HFFc6 (cell line): ENCODE data around the gene MMS22L. TPM values are rescaled to one million over a fixed set of nuclear protein-coding genes. Genes with fewer than 3 reads are reported as not detected.

Source experiments
- DNase-seq: peaks from one replicate; pipeline ENCODE4 v3.0.0-alpha.2; 2018
- H3K27ac Mint-ChIP-seq: 2 replicates; pipeline ENCODE4 v1.8.0; 2020; ENCODE audit warnings: mild to moderate bottlenecking, mixed read lengths
- H3K27me3 Mint-ChIP-seq: 2 replicates; pipeline ENCODE4 v1.8.0; 2021; ENCODE audit warnings: mild to moderate bottlenecking, moderate library complexity, mixed read lengths; ENCODE audit not compliant: insufficient read depth
- H3K36me3 Mint-ChIP-seq: 2 replicates; pipeline ENCODE4 v1.8.0; 2021; ENCODE audit warnings: low read depth, mixed read lengths
- H3K4me1 Mint-ChIP-seq: 2 replicates; pipeline ENCODE4 v1.8.0; 2020; ENCODE audit warnings: low read depth, mixed read lengths
- H3K4me3 Mint-ChIP-seq: 2 replicates; pipeline ENCODE4 v1.8.0; 2020; ENCODE audit warnings: mild to moderate bottlenecking, moderate library complexity, mixed read lengths
- H3K9me3 Mint-ChIP-seq: 2 replicates; pipeline ENCODE4 v1.8.0; 2020; ENCODE audit warnings: mild to moderate bottlenecking, mixed read lengths
- CTCF ChIP-seq: fragments of 200-600 bp; sonication (generic); IDR thresholded peaks from 2 replicates; pipeline ENCODE4 v1.5.0; 2021; ENCODE audit warnings: antibody characterized with exemption, mild to moderate bottlenecking
- total RNA-seq, 6 experiments: library from RNA; stranded (reverse); fragmentation: NEBNext Ultra II Directional; extraction: Animal tissue kit (Norgen Biotek cat#: 25700); gene quantifications; 2 replicates in 1 of 6; 3 replicates in 5 of 6; pipeline ENCODE4 v1.2.3, GENCODE V29; 2021

Gene MMS22L
- total RNA-seq, 6 experiments from 2014 or later = 6.2 to 15.7 (median 13.6) TPM

DNA sequence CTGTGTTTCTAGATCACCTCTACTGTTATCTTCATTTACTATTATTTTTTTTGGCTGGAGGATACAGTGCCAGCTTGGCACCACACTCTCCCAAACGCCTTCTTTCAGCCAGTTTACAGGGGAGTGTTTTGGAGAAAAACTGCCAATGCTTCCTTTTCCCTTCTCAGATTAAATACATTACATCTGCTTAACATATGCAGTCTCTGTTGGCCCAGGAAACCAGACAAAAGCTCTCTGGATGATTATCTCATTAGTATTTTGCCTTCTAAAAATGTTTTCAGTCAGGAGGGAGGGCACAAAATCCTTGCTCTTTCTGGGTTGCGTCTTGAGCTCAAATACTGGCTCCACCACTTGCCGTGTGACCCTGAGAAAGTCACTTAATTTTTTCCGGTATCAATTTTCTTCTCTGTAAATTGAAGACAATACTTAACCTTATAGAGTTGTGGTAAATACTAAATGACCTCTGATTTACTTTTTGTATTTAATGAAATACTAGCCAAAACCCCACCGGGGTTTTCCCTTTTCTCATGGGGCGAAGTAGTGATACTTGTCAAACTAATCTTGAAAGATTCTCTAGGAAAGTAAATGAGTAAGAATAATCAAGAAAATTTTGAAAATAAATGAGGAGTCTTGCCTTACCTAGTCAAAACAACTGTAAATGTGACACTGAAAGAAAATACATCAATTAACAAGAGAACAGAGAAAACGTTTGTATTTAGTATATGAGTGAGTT lies 146.2 kb downstream of the MMS22L start:
- Mint-ChIP-seq H3K27ac (no peak overlapping the region), H3K27me3 (no peaks in the 10 kb centered on the region), H3K4me1 (no peaks in the 10 kb centered on the region), H3K4me3 (no peak overlapping the region), H3K36me3 (no peaks in the 10 kb centered on the region), H3K9me3 (no peaks in the 10 kb centered on the region)
- DNase-seq = no peak
- TF ChIP-seq CTCF = no peak

DNA sequence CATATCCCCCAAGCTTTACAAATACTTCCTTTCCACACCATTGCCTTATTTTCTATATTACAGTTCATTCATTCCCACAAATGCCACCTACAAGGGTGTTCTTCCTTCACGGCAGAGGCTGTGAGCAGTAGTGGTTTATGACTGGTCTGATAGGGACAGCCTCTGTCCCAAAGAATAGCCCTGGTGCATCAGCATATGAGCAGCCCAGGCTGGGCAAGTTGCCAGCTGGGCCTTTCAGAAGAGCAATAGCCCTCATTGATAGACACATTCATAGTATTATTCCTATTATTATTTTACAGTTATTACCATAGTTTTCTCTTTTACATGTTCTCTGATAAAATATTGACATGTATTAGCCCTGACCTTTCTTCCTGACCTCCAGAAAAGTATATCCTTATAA lies 149.9 kb downstream of the MMS22L start:
- no peak overlapping the region for H3K4me3 Mint-ChIP-seq
- no peak overlapping the region for H3K27ac Mint-ChIP-seq
- H3K4me1 Mint-ChIP-seq = no peaks in the 10 kb centered on the region
- TF ChIP-seq CTCF = no peak
- no peaks in the 10 kb centered on the region for H3K36me3 Mint-ChIP-seq
- no peaks in the 10 kb centered on the region; the same call in 1 of the 2 replicates for H3K27me3 Mint-ChIP-seq
- H3K9me3 Mint-ChIP-seq = no peaks in the 10 kb centered on the region
- no peak for DNase-seq

GRCh38 chr6:97129106-97129505 lies 153.9 kb downstream of the MMS22L start:
- H3K4me1 Mint-ChIP-seq = no peaks in the 10 kb centered on the region
- no peak overlapping the region for H3K27ac Mint-ChIP-seq

DNA sequence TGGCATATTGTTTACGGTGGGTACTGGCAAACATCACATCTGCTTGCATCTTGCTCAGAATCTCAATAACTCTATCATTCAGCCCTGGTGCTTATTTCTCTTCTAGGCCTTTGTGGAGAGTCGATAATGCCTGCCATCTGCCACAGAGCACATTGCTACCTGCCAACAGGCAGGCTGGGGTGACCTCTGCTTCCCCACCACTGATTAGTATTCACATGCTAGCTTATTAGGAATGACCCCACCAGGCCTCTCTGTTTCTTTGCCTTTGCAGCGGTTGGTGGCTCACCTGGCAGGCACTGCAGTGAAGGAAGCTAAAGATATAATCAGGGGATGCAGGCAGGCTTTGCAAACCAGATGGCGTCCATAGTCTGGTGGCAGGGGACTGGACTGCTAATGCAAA lies 154.5 kb downstream of the MMS22L start:
- H3K27ac Mint-ChIP-seq = no peak overlapping the region
- DNase-seq = no peak
- no peaks in the 10 kb centered on the region for H3K9me3 Mint-ChIP-seq
- H3K36me3 Mint-ChIP-seq = no peaks in the 10 kb centered on the region
- H3K4me3 Mint-ChIP-seq = no peak overlapping the region
- no peaks in the 10 kb centered on the region for H3K4me1 Mint-ChIP-seq
- peaks cover 4% of the 10 kb centered on the region; the same call in 1 of the 2 replicates for H3K27me3 Mint-ChIP-seq
- TF ChIP-seq CTCF = no peak

More at GRCh38 chr6:97129106-97129505, 153.9 kb downstream of the MMS22L start:
- Mint-ChIP-seq H3K4me3 (no peak overlapping the region), H3K27me3 (peaks cover 4% of the 10 kb centered on the region; the same call in 1 of the 2 replicates), H3K9me3 (no peaks in the 10 kb centered on the region), H3K36me3 (no peaks in the 10 kb centered on the region)
- no peak for DNase-seq
- no peak for TF ChIP-seq CTCF

- Mint-ChIP-seq H3K4me1 (no peaks in the 10 kb centered on the region), H3K36me3 (no peaks in the 10 kb centered on the region), H3K27ac (no peak overlapping the region), H3K4me3 (no peak overlapping the region), H3K27me3 (peaks cover 16% of the 10 kb centered on the region), H3K9me3 (peaks cover 3% of the 10 kb centered on the region; the same call in 1 of the 2 replicates)
- no peak for TF ChIP-seq CTCF
- DNase-seq = no peak
Measured at GRCh38 chr6:97123652-97124051, 159.4 kb downstream of the MMS22L start.
